Ovary (tissue), 9 donors: ENCODE results near the gene CAMP. TPM values are rescaled to one million over a fixed set of nuclear protein-coding genes. Genes with fewer than 3 reads are reported as not detected.
A peak's percentile ranks its signal among the peaks of the same experiment; 100 is the strongest.
"Not testable (repeated sequence)": the region's sequence is repeated elsewhere in the genome, so short reads cannot be mapped to it uniquely, and the experiment has no call there.

Experiments
- DNase-seq, 5 donors: peaks; one replicate each; pipeline ENCODE4 v3.0.0-alpha.2; 2019 to 2020
- H3K27ac ChIP-seq, 2 donors: fragments of 200-600 bp; one replicate each; pipeline versions ENCODE4 v1.5.1 to v1.8.0; 2019 to 2022
- H3K27me3 ChIP-seq: fragments of 200-600 bp; one replicate; pipeline ENCODE4 v1.8.0; 2022
- H3K36me3 ChIP-seq: fragments of 200-600 bp; sonication (generic); one replicate; pipeline ENCODE4 v1.5.1; 2019
- H3K4me1 ChIP-seq: one replicate; pipeline ENCODE4 v1.8.1; 2013; ENCODE audit warnings: mild to moderate bottlenecking, moderate library complexity; ENCODE audit not compliant: insufficient read depth
- H3K4me3 ChIP-seq: fragments of 200-600 bp; sonication (generic); one replicate; pipeline ENCODE4 v1.5.1; 2017
- H3K9me3 ChIP-seq, 2 donors: fragments of 200-600 bp in 1 of 2; sonication (generic) in 1 of 2; one replicate each; pipeline versions ENCODE4 v1.5.1 to v1.8.1; 2013 to 2019; ENCODE audit warnings: mild to moderate bottlenecking in 1 of 2, moderate library complexity in 1 of 2
- EP300 ChIP-seq: sonication (generic); formaldehyde crosslinking; IDR thresholded peaks from one replicate; pipeline ENCODE4 v1.6.1; 2017; ENCODE audit warnings: antibody characterized with exemption
- POLR2A ChIP-seq: fragments of 450-650 bp; IDR thresholded peaks from one replicate; pipeline ENCODE4 v1.6.1; 2017; ENCODE audit warnings: antibody characterized with exemption, mild to moderate bottlenecking, moderate library complexity
- WGBS, 3 donors: extraction: QIAGEN DNeasy Blood & Tissue Kit in 1 of 3; methylation state at CpG; one replicate each; pipeline versions ENCODE4 v1.1.5 to v1.1.7; 2013 to 2017; 5-methylcytosine and 5-hydroxymethylcytosine counted together
- intact Hi-C, 4 donors: fragments of 100-400 bp; cut with DNase I; formaldehyde crosslinking; loops; one replicate each; pipeline versions ENCODE4 v1.11.0 to v1.15.1; 2022 to 2023
- polyA plus RNA-seq, 2 donors: library from polyadenylated mRNA; stranded (reverse); fragments of 200-250 nt in 1 of 2; fragments of 350-450 nt in 1 of 2; fragmentation: Illumina TruSeq in 1 of 2; extraction: RNeasy Lipid Tissue Mini Kit (QIAGEN cat#74804) in 1 of 2; gene quantifications; one replicate each; pipeline ENCODE4 v1.2.3, GENCODE V29; 2013 to 2014
- total RNA-seq, 7 donors: library from RNA; depleted of rRNA in 2 of 7; stranded (reverse); fragments of >200 nt in 2 of 7; fragmentation: NEBNext Ultra II Directional in 3 of 7; extraction: Animal tissue kit (Norgen Biotek cat#: 25700) in 3 of 7; gene quantifications; one replicate each; pipeline versions ENCODE4 v1.1.0 to v1.2.4, GENCODE V29; 2016 to 2023
- TF ChIP-seq, protein P1 (sequence below), 3 donors: fragments of 450-650 bp in 2 of 3; fragments of 200-600 bp in 1 of 3; IDR thresholded peaks; one replicate each; pipeline versions ENCODE4 v1.5.1 to v1.8.0; 2016 to 2022; ENCODE audit warnings: antibody characterized with exemption in 3 of 3, mild to moderate bottlenecking in 1 of 3
- donor health status: DM: no; HTN: no; CAD: no; lungs with moderate emphysema.
- donor health status: DM: no; HTN: no; CAD: no.
- donor health status: Bipolar disorder and iron deficiency.
- donor health status: DM: yes; HTN: yes; CAD: no.
- donor health status: DM: no; HTN: no; CAD: no.
- donor health status: DM: yes; HTN: yes; CAD: no.

Gene CAMP
- total and polyA plus RNA-seq, 9 donors: 0.12 to 1.1 TPM; not detected in 7

GRCh38 chr3:48267782-48268181 lies 44.5 kb downstream of the CAMP start:
- WGBS, 3 donors: 56 to 73% (median 57%) methylated on average over 2 of the region's 2 CpGs
- Histone ChIP-seq H3K4me1 (no peaks in the 10 kb centered on the region), H3K4me3 (no peak overlapping the region), H3K9me3 (no peaks in the 10 kb centered on the region), H3K27me3 (no peaks in the 10 kb centered on the region), H3K36me3 (no peaks in the 10 kb centered on the region), H3K27ac (no peak overlapping the region)
- no peak for DNase-seq
- intact Hi-C loops: no loop called here
- no peak for TF ChIP-seq POLR2A
- TF ChIP-seq EP300: no peak
- TF ChIP-seq, protein P1, sequence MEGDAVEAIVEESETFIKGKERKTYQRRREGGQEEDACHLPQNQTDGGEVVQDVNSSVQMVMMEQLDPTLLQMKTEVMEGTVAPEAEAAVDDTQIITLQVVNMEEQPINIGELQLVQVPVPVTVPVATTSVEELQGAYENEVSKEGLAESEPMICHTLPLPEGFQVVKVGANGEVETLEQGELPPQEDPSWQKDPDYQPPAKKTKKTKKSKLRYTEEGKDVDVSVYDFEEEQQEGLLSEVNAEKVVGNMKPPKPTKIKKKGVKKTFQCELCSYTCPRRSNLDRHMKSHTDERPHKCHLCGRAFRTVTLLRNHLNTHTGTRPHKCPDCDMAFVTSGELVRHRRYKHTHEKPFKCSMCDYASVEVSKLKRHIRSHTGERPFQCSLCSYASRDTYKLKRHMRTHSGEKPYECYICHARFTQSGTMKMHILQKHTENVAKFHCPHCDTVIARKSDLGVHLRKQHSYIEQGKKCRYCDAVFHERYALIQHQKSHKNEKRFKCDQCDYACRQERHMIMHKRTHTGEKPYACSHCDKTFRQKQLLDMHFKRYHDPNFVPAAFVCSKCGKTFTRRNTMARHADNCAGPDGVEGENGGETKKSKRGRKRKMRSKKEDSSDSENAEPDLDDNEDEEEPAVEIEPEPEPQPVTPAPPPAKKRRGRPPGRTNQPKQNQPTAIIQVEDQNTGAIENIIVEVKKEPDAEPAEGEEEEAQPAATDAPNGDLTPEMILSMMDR (IDR thresholded peaks at IDR 0.05): no peak

- H3K4me1 ChIP-seq: no peaks in the 10 kb centered on the region
- no peaks in the 10 kb centered on the region for H3K27me3 ChIP-seq
- 77 to 79% (median 77%) methylated on average over 13 of the region's 13 CpGs for WGBS, 3 donors
Observed at GRCh38 chr3:48268381-48268935, 45.2 kb downstream of the CAMP start.

DNA sequence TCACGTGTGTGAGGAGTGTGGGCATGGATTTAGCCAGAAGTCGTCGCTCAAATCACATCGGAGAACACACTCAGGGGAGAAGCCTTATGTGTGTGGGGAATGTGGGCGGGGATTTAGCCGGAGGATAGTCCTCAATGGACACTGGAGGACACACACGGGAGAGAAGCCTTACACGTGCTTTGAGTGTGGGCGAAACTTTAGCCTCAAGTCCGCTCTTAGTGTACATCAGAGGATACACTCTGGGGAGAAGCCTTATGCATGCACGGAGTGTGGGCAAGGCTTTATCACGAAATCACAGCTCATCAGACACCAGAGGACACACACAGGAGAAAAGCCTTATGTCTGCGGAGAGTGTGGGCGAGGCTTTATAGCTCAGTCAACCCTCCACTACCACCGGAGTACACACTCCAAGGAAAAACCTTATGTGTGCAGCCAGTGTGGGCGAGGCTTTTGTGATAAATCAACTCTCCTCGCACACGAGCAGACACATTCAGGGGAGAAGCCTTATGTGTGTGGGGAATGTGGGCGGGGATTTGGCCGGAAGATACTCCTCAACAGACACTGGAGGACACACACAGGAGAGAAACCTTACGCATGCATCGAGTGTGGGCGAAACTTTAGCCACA lies 45.8 kb downstream of the CAMP start:
- no peak overlapping the region for H3K4me3 ChIP-seq
- H3K27ac ChIP-seq: no peak overlapping the region
- no peaks in the 10 kb centered on the region for H3K27me3 ChIP-seq
- peak in 2 of 5 donors; percentile 33 to 58 for DNase-seq
- no peaks in the 10 kb centered on the region for H3K4me1 ChIP-seq
- H3K36me3 ChIP-seq: no peaks in the 10 kb centered on the region
- 42 to 52% (median 48%) methylated on average over 23 of the region's 23 CpGs for WGBS, 3 donors
- H3K9me3 ChIP-seq: no peaks in the 10 kb centered on the region
- intact Hi-C loops: no loop called here
- TF ChIP-seq, protein P1 (IDR thresholded peaks at IDR 0.05): no peak
- TF ChIP-seq EP300 (no peak), POLR2A (no peak)

More at GRCh38 chr3:48268381-48268935, 45.2 kb downstream of the CAMP start:
- DNase-seq: no peak
- intact Hi-C loops: no loop called here
- no peak for TF ChIP-seq EP300
- Histone ChIP-seq H3K36me3 (no peaks in the 10 kb centered on the region), H3K4me3 (no peak overlapping the region), H3K9me3 (no peaks in the 10 kb centered on the region), H3K27ac (no peak overlapping the region)

DNA sequence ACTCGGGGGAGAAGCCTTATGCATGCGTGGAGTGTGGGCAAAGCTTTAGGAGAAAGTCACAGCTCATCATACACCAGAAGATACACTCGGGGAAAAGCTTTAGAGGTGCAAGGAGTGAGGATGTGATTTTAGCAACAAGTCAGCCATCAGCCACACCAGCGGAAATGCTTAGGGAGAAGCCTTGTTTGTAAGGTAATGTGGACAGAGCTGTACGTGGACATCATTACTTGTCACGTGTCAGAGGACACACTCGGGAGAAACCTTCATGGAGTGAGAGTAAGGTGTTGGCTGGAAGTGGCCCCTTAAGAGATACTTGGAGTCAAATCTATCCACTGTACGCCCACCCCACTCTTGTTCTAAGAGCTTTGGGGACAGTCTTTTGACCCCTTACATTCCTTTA lies 46.3 kb downstream of the CAMP start:
- H3K4me3 ChIP-seq: no peak overlapping the region
- DNase-seq: no peak
- WGBS, 3 donors: 55 to 64% (median 60%) methylated on average over 8 of the region's 8 CpGs
- intact Hi-C loops: no loop called here
- H3K27me3 ChIP-seq: no peaks in the 10 kb centered on the region
- TF ChIP-seq POLR2A (no peak), EP300 (no peak)
- TF ChIP-seq, protein P1 (IDR thresholded peaks at IDR 0.05): no peak
- no peak overlapping the region for H3K27ac ChIP-seq
- no peaks in the 10 kb centered on the region for H3K4me1 ChIP-seq
- no peaks in the 10 kb centered on the region for H3K36me3 ChIP-seq
- H3K9me3 ChIP-seq: no peaks in the 10 kb centered on the region

GRCh38 chr3:48270306-48270705 lies 47.0 kb downstream of the CAMP start:
- Histone ChIP-seq H3K36me3 (no peaks in the 10 kb centered on the region), H3K9me3 (no peaks in the 10 kb centered on the region), H3K4me3 (no peak overlapping the region), H3K27ac (no peak overlapping the region), H3K27me3 (no peaks in the 10 kb centered on the region), H3K4me1 (no peaks in the 10 kb centered on the region)
- DNase-seq: no peak
- intact Hi-C loops: loop anchor here in 3 of 4 donors (5.0 to 10.0 kb wide), 4 partner anchors 164 to 284 kb away; partner anchors contain the start of genes PLXNB1 (in 2 of the 3) and PFKFB4 (in 1 of the 3)
- TF ChIP-seq, protein P1 (IDR thresholded peaks at IDR 0.05): no peak
- TF ChIP-seq POLR2A: no peak
- TF ChIP-seq EP300: no peak
- WGBS, 3 donors: 70 to 78% (median 73%) methylated on average over 2 of the region's 2 CpGs

- WGBS, 3 donors: 92 to 94% (median 94%) methylated on average over 10 of the region's 10 CpGs
- intact Hi-C loops: loop anchor here in 3 of 4 donors (5.0 to 10.0 kb wide), 4 partner anchors 164 to 284 kb away; partner anchors contain the start of genes PLXNB1 (in 2 of the 3) and PFKFB4 (in 1 of the 3)
- not testable (repeated sequence) for DNase-seq, H3K36me3 ChIP-seq, H3K9me3 ChIP-seq, H3K27ac ChIP-seq, H3K27me3 ChIP-seq, H3K4me1 ChIP-seq, H3K4me3 ChIP-seq
Observed at GRCh38 chr3:48271223-48271622, 47.9 kb downstream of the CAMP start.
